HEK293 (cell line): Measurements from ENCODE around the gene LYPLA2.

Experiments
- CTCF ChIA-PET: fragments of 350-600 bp; formaldehyde crosslinking; extraction: SDS; loops from one replicate; lab custom pipeline; 2021; ENCODE audit warnings: antibody characterized with exemption; lab: Yijun Ruan, JAX
- POLR2A ChIA-PET: fragments of 300-600 bp; formaldehyde crosslinking; extraction: SDS; loops from one replicate; lab custom pipeline; 2020; ENCODE audit warnings: antibody characterized with exemption, inconsistent platforms; lab: Yijun Ruan, JAX
- H3K27ac ChIP-seq: fragments of 200-500 bp; sonication (Bioruptor generic); 2 replicates; pipeline ENCODE4 v1.5.1; 2014; ENCODE audit warnings: low read depth, low read length, control low read depth, inconsistent platforms; ENCODE audit errors: extremely low read depth
- H3K36me3 ChIP-seq, 2 experiments: fragments of 200-500 bp in 1 of 2; sonication (Bioruptor generic) in 1 of 2; 1 replicate in 1 of 2; 2 replicates in 1 of 2; pipeline ENCODE4 v1.5.1; 2014 to 2017; ENCODE audit warnings: inconsistent platforms in 2 of 2, low read length in 2 of 2; ENCODE audit not compliant: control insufficient read depth in 2 of 2, insufficient read depth in 1 of 2
- H3K4me1 ChIP-seq: fragments of 200-500 bp; sonication (Bioruptor generic); 2 replicates; pipeline ENCODE4 v1.5.1; 2014; ENCODE audit warnings: mild to moderate bottlenecking, low read length, inconsistent platforms; ENCODE audit not compliant: control insufficient read depth, insufficient read depth
- H3K4me3 ChIP-seq: 2 replicates; pipeline ENCODE4 v1.5.1; 2011; ENCODE audit warnings: low read depth, mild to moderate bottlenecking, control low read depth, low read length, moderate library complexity
- H3K9me3 ChIP-seq: fragments of 200-500 bp; sonication (Bioruptor generic); 2 replicates; pipeline ENCODE4 v1.5.1; 2014; ENCODE audit warnings: low read depth, low read length, inconsistent platforms; ENCODE audit not compliant: control insufficient read depth, insufficient read depth
- GLIS2 ChIP-seq: fragments of 450-650 bp; formaldehyde crosslinking; IDR thresholded peaks from 2 replicates; pipeline ENCODE4 v1.5.1; 2016; ENCODE audit warnings: missing biosample characterization, missing genetic modification characterization
- KLF10 ChIP-seq: fragments of 450-650 bp; IDR thresholded peaks from 2 replicates; pipeline ENCODE4 v1.5.1; 2018; ENCODE audit warnings: missing biosample characterization, mild to moderate bottlenecking, missing genetic modification characterization
- KLF9 ChIP-seq: fragments of 450-650 bp; formaldehyde crosslinking; IDR thresholded peaks from 2 replicates; pipeline ENCODE4 v1.5.1; 2016; ENCODE audit warnings: missing biosample characterization, missing genetic modification characterization, low read depth
- PRDM2 ChIP-seq: fragments of 450-650 bp; formaldehyde crosslinking; IDR thresholded peaks from 2 replicates; pipeline ENCODE4 v1.5.1; 2016; ENCODE audit warnings: missing biosample characterization, missing genetic modification characterization, borderline replicate concordance
- SCRT1 ChIP-seq: fragments of 450-650 bp; formaldehyde crosslinking; IDR thresholded peaks from 2 replicates; pipeline ENCODE4 v1.5.1; 2016; ENCODE audit warnings: missing biosample characterization, missing genetic modification characterization, borderline replicate concordance
- WT1 ChIP-seq: fragments of 450-650 bp; formaldehyde crosslinking; IDR thresholded peaks from 2 replicates; pipeline ENCODE4 v1.5.1; 2016; ENCODE audit warnings: missing biosample characterization, missing genetic modification characterization
- ZBTB11 ChIP-seq: fragments of 450-650 bp; formaldehyde crosslinking; conservative IDR thresholded peaks from 2 replicates; pipeline ENCODE4 v1.5.1; 2016; ENCODE audit warnings: low read depth, missing biosample characterization, missing genetic modification characterization
- ZBTB20 ChIP-seq: fragments of 450-650 bp; formaldehyde crosslinking; IDR thresholded peaks from 2 replicates; pipeline ENCODE4 v1.5.1; 2016; ENCODE audit warnings: missing biosample characterization, missing genetic modification characterization
- ZBTB26 ChIP-seq: fragments of 450-650 bp; formaldehyde crosslinking; optimal IDR thresholded peaks from 2 replicates; pipeline ENCODE3; 2016; ENCODE audit warnings: missing biosample characterization, mild to moderate bottlenecking, missing genetic modification characterization
- ZBTB44 ChIP-seq: fragments of 450-650 bp; IDR thresholded peaks from 2 replicates; pipeline ENCODE4 v1.5.1; 2018; ENCODE audit warnings: missing biosample characterization, mild to moderate bottlenecking, missing genetic modification characterization
- ZBTB6 ChIP-seq: fragments of 450-650 bp; formaldehyde crosslinking; IDR thresholded peaks from 2 replicates; pipeline ENCODE4 v1.5.1; 2017; ENCODE audit warnings: missing biosample characterization, missing genetic modification characterization
- ZFP69B ChIP-seq: fragments of 450-650 bp; formaldehyde crosslinking; IDR thresholded peaks from 2 replicates; pipeline ENCODE4 v1.5.1; 2016; ENCODE audit warnings: missing biosample characterization, missing genetic modification characterization
- ZNF404 ChIP-seq: fragments of 450-650 bp; formaldehyde crosslinking; IDR thresholded peaks from 2 replicates; pipeline ENCODE4 v1.5.1; 2017; ENCODE audit warnings: missing biosample characterization, missing genetic modification characterization
- ZNF529 ChIP-seq: fragments of 450-650 bp; formaldehyde crosslinking; IDR thresholded peaks from 2 replicates; pipeline ENCODE4 v1.5.1; 2017; ENCODE audit warnings: missing genetic modification characterization, missing biosample characterization; ENCODE audit not compliant: insufficient replicate concordance
- ZNF600 ChIP-seq: fragments of 450-650 bp; formaldehyde crosslinking; IDR thresholded peaks from 2 replicates; pipeline ENCODE4 v1.5.1; 2016; ENCODE audit warnings: missing biosample characterization, missing genetic modification characterization
- ZNF645 ChIP-seq: fragments of 450-650 bp; formaldehyde crosslinking; IDR thresholded peaks from 2 replicates; pipeline ENCODE4; 2016; ENCODE audit warnings: missing biosample characterization, missing genetic modification characterization
- ZNF658 ChIP-seq: fragments of 450-650 bp; formaldehyde crosslinking; IDR thresholded peaks from 2 replicates; pipeline ENCODE4; 2016; ENCODE audit warnings: missing biosample characterization, missing genetic modification characterization
- ZNF837 ChIP-seq: fragments of 450-650 bp; formaldehyde crosslinking; IDR thresholded peaks from 2 replicates; pipeline ENCODE4 v1.5.1; 2016; ENCODE audit warnings: missing biosample characterization, missing genetic modification characterization

Gene LYPLA2

GRCh38 chr1:23799570-23800399 lies 8.8 kb downstream of the LYPLA2 start (continued):
- TF ChIP-seq ZBTB11 (tag by site-specific recombination) (no peak), ZFP69B (no peak), ZNF645 (tag by site-specific recombination) (no peak), WT1 (tag by site-specific recombination) (no peak), SCRT1 (tag by site-specific recombination) (no peak), ZNF837 (no peak), ZBTB6 (tag by site-specific recombination) (no peak), ZNF404 (no peak), ZNF600 (tag by site-specific recombination) (peak; percentile 63), ZNF529 (no peak)

- Histone ChIP-seq H3K4me3 (peak within 1 kb of the TSS; percentile 80), H3K9me3 (no peaks in the 10 kb centered on the region), H3K36me3 (peaks cover 0 to 66% of the 10 kb centered on the region in 2 experiments; a peak in 2 of 3 replicates), H3K4me1 (peaks cover 3% of the 10 kb centered on the region; the same call in 1 of the 2 replicates), H3K27ac (peak within 1 kb of the TSS; percentile 59; the same call in 1 of the 2 replicates)
- POLR2A ChIA-PET, result interaction anchor here (0.6 to 5.5 kb wide), 10 partner anchors 10 to 179 kb away, joined by 3 to 47 read pairs (median 6); partner anchors contain the start of genes HMGCL, LYPLA2, PITHD1 and SRSF10
- CTCF ChIA-PET, result interaction anchor here (0.5 to 5.6 kb wide), 6 partner anchors 10 to 399 kb away, joined by 3 to 52 read pairs (median 3); no protein-coding TSS in a partner anchor
- TF ChIP-seq ZBTB26 (tag by site-specific recombination), result peak; percentile 97
- TF ChIP-seq GLIS2 (tag by site-specific recombination), result peak; percentile 82; the same call in 1 of the 2 replicates
- no peak for TF ChIP-seq ZNF658
- peak; percentile 94 for TF ChIP-seq KLF9 (tag by site-specific recombination)
- no peak for TF ChIP-seq ZBTB44 (tag by site-specific recombination)
- TF ChIP-seq PRDM2 (tag by site-specific recombination), result no peak
- peak; percentile 26; the same call in 1 of the 2 replicates for TF ChIP-seq ZBTB20 (tag by site-specific recombination)
- peak; percentile 97 for TF ChIP-seq KLF10
These were observed 9.7 kb downstream of the LYPLA2 start, which contains the start of gene GALE for GRCh38 chr1:23800400-23801337. Gene GALE, minus strand, starts transcription at chr1:23800754. Its CDS starts 1,747 bp downstream, at chr1:23799007.
